ENCODE measurements around the gene TTC39C.
"Not testable (repeated sequence)": the region's sequence is repeated elsewhere in the genome, so short reads cannot be mapped to it uniquely, and the experiment has no call there.

The TTC39C gene

DNA sequence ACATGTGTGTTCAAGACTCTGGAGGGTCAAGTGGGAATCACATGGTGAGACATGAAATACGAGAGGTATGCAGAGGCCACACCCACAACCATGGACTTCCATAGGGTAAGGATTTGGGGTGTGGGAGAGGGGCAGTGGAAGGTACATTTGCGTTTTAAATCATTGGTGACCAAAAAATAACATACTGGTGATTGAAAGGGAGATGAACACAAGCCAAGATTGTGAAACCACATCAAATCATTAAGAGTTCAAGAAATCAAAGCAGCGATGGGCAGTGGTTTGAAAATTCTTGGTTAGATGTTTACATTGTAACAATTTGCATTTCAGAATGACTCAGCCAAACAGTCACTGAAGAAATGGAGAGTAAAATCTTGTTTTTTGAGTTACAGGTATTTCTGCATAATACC, 122.4 kb downstream of the TTC39C start:
- Mint-ChIP-seq H3K9me3 (no peaks in the 10 kb centered on the region), H3K27ac (peak overlapping the region; percentile 12), H3K36me3 (no peaks in the 10 kb centered on the region), H3K4me1 (peaks cover 24% of the 10 kb centered on the region), H3K27me3 (peaks cover 7% of the 10 kb centered on the region), H3K4me3 (peak overlapping the region; percentile 24)

DNA sequence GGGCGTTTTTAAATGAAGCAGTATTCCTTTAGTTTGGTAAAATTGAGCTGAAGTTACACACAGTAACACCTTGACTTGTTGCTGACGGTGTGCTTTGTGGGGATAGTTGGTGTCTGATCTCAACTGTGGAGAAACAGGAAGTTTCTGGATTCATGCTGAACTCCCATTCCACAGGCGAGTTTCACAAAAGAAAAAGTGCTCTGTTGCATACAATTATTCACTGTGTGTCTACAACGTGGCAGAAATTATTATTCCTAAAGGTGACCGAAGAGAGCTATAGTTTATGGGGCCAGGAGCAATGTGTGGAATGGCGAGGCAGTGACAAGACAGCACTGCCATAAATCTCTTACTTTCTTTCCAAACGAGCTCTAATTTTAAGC, 123.8 kb downstream of the TTC39C start:
- H3K4me1 Mint-ChIP-seq: peaks cover 24% of the 10 kb centered on the region
- peaks cover 7% of the 10 kb centered on the region for H3K27me3 Mint-ChIP-seq
- peak overlapping the region; percentile 93 for H3K4me3 Mint-ChIP-seq
- H3K36me3 Mint-ChIP-seq: no peaks in the 10 kb centered on the region
- H3K9me3 Mint-ChIP-seq: no peaks in the 10 kb centered on the region
- peak overlapping the region; percentile 68 for H3K27ac Mint-ChIP-seq

DNA sequence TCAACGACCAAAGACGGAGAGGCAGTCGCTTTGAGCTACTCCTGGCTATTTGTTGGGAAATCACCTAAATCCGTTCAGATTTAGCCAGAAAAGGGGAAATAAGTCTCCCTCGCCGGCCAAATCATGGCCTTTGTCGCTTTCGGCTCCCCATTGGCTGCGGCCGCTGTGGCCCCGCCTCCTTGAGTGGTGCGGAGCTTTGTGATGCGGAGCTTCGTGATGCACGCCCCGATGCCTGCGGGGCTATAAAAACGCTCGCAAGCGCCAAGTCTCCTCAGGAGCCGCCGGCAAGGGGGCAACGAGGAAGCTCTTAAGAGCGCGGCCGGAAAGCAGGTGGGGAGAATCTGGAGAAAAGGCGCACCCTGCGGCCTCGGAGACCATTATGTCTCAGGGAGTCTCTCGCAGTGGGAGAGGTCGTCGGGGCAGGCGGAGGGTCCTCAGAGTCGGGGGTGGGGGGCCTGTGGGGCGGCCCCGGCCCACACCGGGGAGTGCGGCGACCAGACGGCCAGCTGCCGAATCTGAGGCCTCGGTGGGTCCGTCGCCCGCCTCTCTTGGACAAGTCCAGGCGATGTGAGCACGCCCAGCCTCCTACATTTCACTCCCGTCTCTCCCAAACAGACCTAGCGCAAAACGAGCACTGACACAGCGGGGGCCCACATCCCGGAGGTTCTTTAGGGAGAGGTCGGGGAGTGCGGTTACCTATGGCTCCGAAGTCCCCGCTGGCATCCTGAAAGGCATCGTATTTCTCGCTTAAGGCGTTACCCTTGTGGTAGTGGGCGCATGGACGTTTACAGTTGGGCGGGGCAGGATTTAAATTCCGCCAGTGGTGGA, 124.4 kb downstream of the TTC39C start, which contains the start of gene CABYR:
TSS of gene CABYR (plus strand) at position 274 of the 828 bp plus-strand sequence. CDS start 4,053 bp downstream, outside the sequence.
- H3K36me3 Mint-ChIP-seq: no peaks in the 10 kb centered on the region
- H3K27ac Mint-ChIP-seq: peak within 1 kb of the TSS; percentile 68
- peak within 1 kb of the TSS; percentile 93 for H3K4me3 Mint-ChIP-seq
- peaks cover 24% of the 10 kb centered on the region for H3K4me1 Mint-ChIP-seq
- no peaks in the 10 kb centered on the region for H3K9me3 Mint-ChIP-seq
- peaks cover 9% of the 10 kb centered on the region for H3K27me3 Mint-ChIP-seq

DNA sequence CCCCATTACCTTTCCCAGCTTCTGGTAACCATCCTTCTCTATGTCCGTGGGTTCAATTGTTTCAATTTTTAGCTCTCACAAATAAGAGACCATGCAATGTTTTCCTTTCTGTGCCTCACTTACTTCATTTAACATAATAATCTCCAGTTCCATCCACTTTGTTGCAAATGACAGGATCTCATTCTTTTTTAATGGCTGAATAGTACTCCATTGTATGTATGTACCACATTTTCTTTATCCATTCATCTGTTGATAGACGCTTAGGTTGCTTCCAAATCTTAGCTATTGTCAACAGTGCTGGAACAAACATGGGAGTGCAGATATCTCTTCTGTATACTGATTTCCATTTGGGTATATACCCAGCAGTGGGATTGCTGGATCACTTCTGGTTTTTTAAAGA, 126.1 kb downstream of the TTC39C start:
- peak overlapping the region; percentile 66 for H3K27ac Mint-ChIP-seq
- peaks cover 24% of the 10 kb centered on the region for H3K4me1 Mint-ChIP-seq
- peak overlapping the region; percentile 64 for H3K4me3 Mint-ChIP-seq
- H3K9me3 Mint-ChIP-seq: no peaks in the 10 kb centered on the region
- H3K36me3 Mint-ChIP-seq: no peaks in the 10 kb centered on the region
- H3K27me3 Mint-ChIP-seq: peaks cover 10% of the 10 kb centered on the region

DNA sequence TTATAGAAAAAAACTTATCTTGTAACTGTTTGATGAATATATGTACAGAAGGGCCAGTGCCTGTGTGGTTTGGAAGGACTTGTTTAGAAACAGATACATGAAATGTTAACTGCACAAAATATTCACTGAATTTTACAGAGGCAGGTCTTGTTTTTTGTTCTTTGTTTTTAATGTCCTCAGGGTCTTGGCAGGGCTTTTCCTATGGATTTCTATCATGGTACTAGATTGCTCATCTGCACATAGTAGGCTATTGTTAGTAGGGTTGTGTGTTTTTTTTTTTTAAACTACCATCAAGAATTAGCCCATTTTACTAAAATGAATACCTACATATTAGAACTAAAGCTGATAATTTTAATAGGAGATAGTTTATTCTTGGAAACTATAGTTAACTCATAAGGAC, 127.8 kb downstream of the TTC39C start:
- Mint-ChIP-seq H3K27ac (no peak overlapping the region), H3K4me1 (peaks cover 16% of the 10 kb centered on the region), H3K4me3 (no peak overlapping the region), H3K27me3 (peaks cover 10% of the 10 kb centered on the region), H3K36me3 (no peaks in the 10 kb centered on the region), H3K9me3 (no peaks in the 10 kb centered on the region)

DNA sequence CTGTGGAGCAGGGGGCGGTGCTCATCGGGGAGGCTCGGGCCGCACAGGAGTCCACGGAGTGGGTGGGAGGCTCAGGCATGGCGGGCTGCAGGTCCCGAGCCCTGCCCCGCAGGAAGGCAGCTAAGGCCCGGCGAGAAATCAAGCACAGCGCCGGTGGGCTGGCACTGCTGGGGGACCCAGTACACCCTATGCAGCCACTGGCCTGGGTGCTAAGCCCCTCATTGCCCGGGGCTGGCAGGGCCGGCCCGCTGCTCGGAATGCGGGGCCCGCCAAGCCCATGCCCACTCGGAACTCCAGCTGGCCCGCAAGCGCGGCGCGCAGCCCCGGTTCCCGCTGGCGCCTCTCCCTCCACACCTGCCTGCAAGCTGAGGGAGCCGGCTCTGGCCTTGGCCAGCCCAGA, 135.0 kb downstream of the TTC39C start:
- H3K9me3 Mint-ChIP-seq, H3K4me3 Mint-ChIP-seq, H3K4me1 Mint-ChIP-seq, H3K27ac Mint-ChIP-seq, H3K36me3 Mint-ChIP-seq, H3K27me3 Mint-ChIP-seq: not testable (repeated sequence)

DNA sequence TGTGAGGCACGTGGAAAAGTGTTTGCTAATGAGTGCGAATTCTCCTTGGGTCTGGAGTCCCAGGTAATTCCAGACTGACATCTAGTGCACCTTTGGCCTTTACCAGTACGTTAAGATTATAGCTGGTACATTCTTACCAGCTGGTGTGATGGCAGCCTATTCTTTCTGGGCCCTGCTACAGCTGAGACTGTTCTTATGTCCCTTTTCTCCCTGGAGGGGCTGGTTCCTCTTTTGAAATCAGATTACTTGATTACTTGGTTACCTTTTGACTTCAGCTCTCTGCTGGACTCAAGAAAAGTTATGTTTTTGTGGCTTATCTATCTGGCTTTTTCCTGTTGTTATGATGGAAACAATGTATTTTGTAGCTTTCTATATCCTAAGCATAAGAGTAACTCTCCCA, 138.8 kb downstream of the TTC39C start:
- Mint-ChIP-seq H3K27ac (no peak overlapping the region), H3K9me3 (no peaks in the 10 kb centered on the region), H3K4me3 (no peak overlapping the region), H3K4me1 (no peaks in the 10 kb centered on the region), H3K27me3 (no peaks in the 10 kb centered on the region), H3K36me3 (no peaks in the 10 kb centered on the region)

DNA sequence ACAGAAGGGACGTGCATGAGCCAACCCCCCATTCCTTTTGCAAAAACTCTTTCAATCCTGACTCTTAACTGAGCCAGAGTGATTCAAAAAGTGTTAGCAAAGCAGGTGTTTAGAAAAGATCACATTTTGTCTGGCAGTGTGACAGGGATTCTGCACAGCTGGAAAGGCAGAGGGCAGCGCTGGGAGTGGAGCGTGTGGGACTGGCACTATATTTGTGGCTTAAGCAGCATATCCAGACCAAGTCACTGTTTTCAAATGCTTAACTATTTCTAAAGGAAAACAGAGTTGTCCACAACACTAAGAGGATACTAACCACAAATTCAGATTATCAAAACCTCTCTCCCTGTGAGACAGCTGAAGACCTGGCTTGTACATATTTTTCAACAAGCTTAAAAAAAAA, 143.3 kb downstream of the TTC39C start:
- Mint-ChIP-seq H3K36me3 (no peaks in the 10 kb centered on the region), H3K27me3 (no peaks in the 10 kb centered on the region), H3K27ac (no peak overlapping the region), H3K9me3 (no peaks in the 10 kb centered on the region), H3K4me1 (no peaks in the 10 kb centered on the region), H3K4me3 (no peak overlapping the region)

DNA sequence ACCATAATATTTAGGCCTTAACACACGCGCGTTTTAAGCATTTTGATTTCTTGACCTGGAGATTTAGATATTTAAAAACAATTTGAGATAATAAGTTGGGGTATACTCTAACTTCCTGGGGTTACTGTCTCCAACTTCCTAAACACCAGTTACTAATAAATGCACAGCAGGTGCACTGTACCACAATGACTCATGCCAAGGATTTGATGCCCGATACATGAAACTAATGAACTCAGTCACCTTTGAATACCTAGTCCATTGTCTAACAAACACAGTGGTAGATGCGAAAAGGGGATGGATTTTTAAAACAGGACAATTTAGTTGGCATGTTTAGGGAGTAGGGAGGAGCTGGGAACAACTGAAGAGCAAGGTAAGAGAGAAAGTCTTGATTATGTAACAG, 145.5 kb downstream of the TTC39C start:
- Mint-ChIP-seq H3K4me3 (no peak overlapping the region), H3K36me3 (no peaks in the 10 kb centered on the region), H3K4me1 (no peaks in the 10 kb centered on the region), H3K9me3 (no peaks in the 10 kb centered on the region), H3K27ac (no peak overlapping the region), H3K27me3 (no peaks in the 10 kb centered on the region)

DNA sequence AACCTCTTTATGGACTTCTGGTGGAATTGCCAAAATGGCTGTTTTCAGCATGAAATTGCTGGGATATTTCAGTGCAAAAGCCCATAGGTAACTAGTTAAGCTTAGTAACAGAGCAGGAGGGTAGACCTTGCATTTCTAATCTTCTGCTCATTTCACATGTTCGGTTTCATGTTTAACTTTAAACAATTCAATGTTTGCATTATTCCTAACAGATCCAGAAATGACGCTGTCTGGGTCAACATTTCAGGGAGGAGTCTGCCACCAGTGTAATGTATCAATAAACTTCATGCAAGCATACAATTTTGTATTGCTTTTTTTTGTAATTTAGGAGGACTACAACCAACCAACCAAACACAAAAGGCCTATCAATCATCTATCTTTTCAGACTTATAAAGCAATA, 146.8 kb downstream of the TTC39C start:
- Mint-ChIP-seq H3K9me3 (no peaks in the 10 kb centered on the region), H3K4me1 (no peaks in the 10 kb centered on the region), H3K4me3 (no peak overlapping the region), H3K36me3 (no peaks in the 10 kb centered on the region), H3K27me3 (no peaks in the 10 kb centered on the region), H3K27ac (no peak overlapping the region)

DNA sequence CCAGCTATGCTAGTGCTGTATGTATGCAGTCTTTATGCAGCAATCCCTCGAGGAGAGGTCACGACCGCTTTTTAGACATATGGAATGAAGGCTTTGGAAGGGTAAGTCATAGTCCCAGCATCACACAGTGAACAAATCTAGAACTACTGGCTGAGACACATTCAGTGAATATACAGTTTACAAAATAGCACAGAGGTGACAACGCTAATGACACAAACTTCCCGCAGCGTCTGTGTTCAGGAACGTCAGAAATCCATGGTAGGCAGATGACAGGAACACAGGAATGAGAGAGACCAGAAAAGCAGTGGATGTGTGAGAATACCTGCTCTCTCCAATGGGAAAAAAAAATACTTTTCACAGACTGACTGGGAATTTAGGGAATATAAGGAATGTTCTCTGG, 153.9 kb downstream of the TTC39C start:
- H3K4me1 Mint-ChIP-seq: no peaks in the 10 kb centered on the region
- no peak overlapping the region for H3K27ac Mint-ChIP-seq
- H3K4me3 Mint-ChIP-seq: no peak overlapping the region
- no peaks in the 10 kb centered on the region for H3K27me3 Mint-ChIP-seq
- H3K9me3 Mint-ChIP-seq: no peaks in the 10 kb centered on the region
- no peaks in the 10 kb centered on the region for H3K36me3 Mint-ChIP-seq

DNA sequence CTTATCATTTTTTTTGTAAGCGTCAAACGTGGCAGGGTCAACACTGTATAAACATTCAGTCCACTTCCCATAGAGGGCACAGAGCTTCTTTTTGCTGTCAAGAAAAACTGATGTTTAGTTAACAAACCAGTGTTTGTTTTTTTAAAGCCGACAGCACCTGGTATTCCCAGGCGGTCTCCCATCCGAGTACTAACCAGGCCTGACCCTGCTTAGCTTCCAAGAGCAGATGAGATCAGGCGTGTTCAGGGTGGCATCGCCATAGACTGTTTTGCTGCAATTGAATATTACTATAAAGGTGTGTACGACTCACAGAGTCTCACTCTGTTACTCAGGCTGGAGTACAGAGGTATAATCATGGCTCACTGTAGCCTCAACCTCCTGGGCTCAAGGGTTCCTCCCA, 155.8 kb downstream of the TTC39C start:
- H3K27ac Mint-ChIP-seq: no peak overlapping the region
- H3K9me3 Mint-ChIP-seq: no peaks in the 10 kb centered on the region
- no peak overlapping the region for H3K4me3 Mint-ChIP-seq
- no peaks in the 10 kb centered on the region for H3K36me3 Mint-ChIP-seq
- no peaks in the 10 kb centered on the region for H3K27me3 Mint-ChIP-seq
- H3K4me1 Mint-ChIP-seq: no peaks in the 10 kb centered on the region

DNA sequence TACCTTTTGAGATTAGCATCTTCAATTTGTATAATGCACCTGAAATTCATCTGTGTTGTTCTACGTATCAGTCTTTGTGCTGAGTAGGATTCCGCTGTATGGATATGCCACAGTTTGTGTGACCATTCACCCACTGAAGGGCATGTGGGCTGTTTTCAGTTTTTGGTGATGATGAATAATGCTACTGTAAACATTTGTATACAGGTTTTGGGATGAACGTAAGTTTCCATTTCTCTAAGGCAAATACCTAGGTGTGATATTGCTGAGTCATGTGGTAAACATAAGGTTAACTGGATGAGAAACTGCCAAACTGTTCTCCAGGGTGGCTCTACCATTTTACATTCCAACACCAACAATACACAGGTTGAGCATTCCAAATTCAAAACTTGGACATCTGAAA, 159.4 kb downstream of the TTC39C start:
- Mint-ChIP-seq H3K36me3 (no peaks in the 10 kb centered on the region), H3K27ac (no peak overlapping the region), H3K4me3 (no peak overlapping the region), H3K9me3 (no peaks in the 10 kb centered on the region), H3K27me3 (no peaks in the 10 kb centered on the region), H3K4me1 (no peaks in the 10 kb centered on the region)

DNA sequence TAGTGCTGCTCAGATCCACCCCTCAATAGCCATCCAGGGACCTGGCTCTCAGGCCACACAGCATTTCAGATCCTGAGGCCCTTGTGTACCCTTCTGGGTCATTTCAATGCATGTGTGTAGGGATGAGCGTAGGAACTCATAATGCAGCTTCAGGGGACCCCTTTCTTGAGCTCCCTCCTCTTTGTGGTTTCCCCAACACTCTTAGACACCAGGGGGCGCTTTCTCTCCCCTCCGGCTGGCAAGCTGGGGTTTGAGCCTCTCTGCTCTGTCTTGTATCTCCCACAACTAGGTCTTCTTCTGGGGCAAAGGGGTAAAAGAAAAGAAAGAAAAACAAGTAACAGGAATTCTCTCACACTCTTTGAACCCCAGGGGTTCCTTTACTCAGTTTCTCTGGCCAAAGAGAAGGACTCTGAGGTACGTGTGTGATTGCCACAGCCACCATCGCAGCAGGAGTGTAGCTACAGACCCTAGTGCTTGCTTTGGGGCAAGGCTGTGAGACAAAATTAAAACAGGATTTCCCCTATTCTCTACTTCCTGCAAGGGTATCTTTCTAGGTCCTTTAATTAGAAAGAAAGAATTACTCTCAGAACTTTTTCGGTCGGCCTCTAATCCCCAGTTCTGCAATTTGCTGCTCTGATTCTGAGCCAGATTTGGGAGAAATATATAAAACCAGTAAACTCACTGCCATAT, 162.3 kb downstream of the TTC39C start:
- no peak overlapping the region for H3K27ac Mint-ChIP-seq
- H3K4me1 Mint-ChIP-seq: no peaks in the 10 kb centered on the region
- no peaks in the 10 kb centered on the region for H3K27me3 Mint-ChIP-seq
- H3K36me3 Mint-ChIP-seq: no peaks in the 10 kb centered on the region
- no peak overlapping the region for H3K4me3 Mint-ChIP-seq
- H3K9me3 Mint-ChIP-seq: no peaks in the 10 kb centered on the region

DNA sequence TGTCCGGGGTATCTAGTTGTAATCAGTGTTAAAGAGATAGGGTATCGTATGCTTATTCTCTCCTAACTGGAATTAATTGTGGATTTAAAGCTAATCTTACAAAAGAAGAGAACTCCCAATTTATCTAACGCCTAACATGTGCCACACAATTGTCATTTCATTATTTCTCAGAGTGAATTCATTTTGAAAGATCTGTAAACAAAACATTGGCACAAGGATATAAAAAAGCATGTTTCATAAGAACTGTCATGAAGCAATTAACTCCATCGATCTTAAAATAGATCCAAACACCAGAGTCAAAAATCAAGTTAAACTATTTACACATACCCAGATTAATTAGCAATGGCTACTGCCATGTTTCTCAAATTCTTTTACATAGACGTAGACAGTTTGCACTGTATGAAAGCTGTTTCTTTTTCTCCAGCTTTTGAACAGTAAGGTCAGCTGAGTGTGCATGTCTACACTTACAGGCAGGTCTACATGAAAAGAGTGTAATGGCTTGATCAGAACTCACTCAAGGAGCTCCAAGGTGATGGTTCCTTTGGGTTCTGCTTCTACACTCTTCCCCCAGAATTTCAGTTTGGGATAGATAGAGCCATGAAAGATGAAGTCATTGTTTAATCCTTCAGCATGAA, 163.1 kb downstream of the TTC39C start:
- H3K9me3 Mint-ChIP-seq: no peaks in the 10 kb centered on the region
- H3K4me1 Mint-ChIP-seq: no peaks in the 10 kb centered on the region
- no peaks in the 10 kb centered on the region for H3K27me3 Mint-ChIP-seq
- H3K4me3 Mint-ChIP-seq: no peak overlapping the region
- H3K27ac Mint-ChIP-seq: no peak overlapping the region
- H3K36me3 Mint-ChIP-seq: no peaks in the 10 kb centered on the region

DNA sequence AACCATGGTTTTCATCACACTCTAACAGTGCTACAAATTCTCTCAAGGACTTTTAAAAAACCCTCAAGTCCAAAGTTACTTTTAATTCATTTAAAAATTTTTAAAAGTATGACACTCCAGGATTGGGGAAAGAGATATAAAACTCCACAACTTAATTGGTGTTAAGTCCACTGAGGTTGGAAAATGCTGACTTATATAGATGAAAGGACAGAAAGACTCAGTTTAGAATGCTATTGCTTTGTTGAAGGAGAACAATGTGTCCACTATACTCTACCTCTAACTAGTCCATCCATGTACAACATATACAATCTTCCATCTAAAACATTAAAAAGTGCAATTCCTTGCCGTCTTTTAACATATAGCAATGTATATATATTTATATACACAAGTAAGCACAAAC, 165.5 kb downstream of the TTC39C start:
- Mint-ChIP-seq H3K27ac (no peak overlapping the region), H3K36me3 (no peaks in the 10 kb centered on the region), H3K9me3 (no peaks in the 10 kb centered on the region), H3K27me3 (peaks cover 3% of the 10 kb centered on the region), H3K4me3 (no peak overlapping the region), H3K4me1 (no peaks in the 10 kb centered on the region)

Measured in activated naive CD4-positive, alpha-beta T cell treated with anti-CD3 and anti-CD28 coated beads, Interleukin-2, amount 50 U/mL, for 24 hours (primary cell).